Epidermal melanocyte (primary cell): ENCODE measurements around the gene SLFN5.
"Not testable (repeated sequence)": the region's sequence is repeated elsewhere in the genome, so short reads cannot be mapped to it uniquely, and the experiment has no call there.

ENCODE experiments used
- DNase-seq: peaks from one replicate; pipeline ENCODE4 v3.0.0; 2011; ENCODE audit warnings: low spot score; ENCODE audit not compliant: insufficient read length

SLFN5 gene

DNA sequence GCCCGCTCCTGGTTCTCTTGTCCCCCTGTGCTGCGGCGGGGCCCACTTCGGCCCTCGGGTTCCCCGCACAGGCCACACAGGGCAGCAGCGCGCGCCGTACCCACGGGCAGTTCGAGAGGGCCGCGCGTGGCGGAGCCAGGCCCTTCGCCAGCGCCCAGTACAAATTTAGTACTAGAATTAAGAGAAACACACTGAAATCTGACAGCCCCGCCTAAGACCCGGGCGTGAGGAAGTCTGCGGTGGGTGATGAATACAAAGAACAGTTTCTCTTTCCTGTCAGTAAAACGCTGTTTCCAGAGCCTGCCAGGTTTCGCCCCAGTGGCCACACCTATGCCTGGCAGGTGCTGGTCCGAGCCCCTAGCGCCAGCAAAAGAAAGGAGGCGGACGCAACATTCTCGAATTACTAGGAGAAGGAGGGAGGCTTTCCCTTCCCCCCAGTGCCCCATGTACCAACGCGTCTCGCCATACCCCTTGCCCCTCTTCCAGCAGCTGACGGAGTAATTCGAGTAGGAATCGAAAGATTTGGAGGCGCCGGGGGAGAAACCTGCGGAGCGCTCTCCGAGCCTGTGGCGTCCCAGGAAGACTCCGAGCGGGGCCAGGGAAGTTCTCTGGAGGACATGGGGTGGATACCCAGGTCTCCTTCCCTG lies 591 bp upstream of the SLFN5 start:
- no peak for DNase-seq

DNA sequence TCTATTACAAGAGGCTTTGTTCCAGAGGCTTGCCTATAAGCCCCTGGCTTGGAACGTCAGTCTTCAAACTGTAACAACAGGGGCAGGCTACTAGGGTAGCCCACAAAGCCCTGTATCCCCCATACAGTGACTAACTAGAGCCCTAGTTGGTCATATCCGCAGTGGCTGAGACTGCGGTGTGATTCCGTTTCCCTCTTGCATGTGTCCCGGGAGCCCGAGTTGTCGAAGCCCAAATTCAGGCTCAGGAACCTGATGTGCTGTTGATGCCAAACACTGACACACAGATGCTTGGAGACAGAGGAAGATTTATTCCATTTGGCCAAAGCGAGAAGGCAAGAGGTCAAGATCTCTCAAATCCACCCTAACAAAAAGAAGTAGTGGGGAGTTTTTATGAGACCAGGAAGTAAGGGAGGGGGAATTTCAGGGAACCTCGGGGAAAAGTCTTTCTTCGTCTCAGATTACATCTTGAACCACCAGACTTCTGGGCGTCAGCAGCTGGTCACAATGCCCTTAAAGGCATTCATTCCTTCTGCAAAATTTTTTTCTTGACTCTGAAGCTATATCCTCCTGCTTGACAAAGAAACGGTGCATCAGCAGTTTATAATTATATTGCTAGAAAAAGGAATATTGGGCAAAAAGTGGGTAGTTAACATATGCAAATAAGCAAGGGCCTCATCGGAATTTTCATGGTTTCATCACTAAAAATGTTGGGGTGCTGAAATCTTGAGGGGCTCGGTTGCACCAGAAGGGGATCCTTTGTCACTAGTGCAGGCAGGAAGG lies 879 bp downstream of the SLFN5 start:
- DNase-seq, result no peak

DNA sequence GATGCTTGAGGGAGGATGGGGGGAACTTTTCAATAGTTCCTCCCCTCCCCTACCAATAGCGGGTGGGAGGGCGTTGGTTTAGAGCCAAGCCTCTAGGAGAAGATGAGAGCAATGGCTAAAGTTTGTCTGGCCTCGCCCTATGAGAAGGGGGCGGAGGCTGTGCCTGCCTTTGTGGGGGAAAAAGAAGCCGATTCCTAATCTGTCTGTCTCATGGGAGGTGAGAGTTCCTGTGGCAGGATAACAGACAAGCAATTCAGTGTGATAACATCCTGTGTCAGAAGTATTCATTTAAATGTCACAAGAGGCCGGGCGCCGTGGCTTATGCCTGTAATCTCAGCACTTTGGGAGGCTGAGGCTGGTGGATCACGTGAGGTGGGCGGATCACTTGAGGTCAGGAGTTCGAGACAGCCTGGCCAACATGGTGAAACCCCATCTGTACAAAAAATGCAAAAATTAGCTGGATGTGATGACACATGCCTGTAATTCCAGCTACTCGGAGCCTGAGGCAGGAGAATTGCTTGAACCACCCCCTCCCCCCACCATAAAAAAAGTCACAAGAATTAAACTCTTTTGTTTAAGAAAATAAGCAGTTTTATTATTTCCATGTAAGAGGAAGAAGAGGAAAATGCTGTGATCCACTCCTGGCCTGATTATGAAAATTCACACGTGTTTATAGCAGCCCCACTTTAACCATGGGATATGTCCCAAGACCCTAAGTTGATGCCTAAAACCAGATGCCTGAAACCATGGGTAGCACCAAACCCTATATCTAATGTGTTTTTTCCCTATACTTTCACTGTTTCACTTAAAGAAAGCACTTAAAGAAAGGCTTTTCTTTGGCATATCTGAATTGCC lies 1.7 kb downstream of the SLFN5 start:
- DNase-seq, result no peak

DNA sequence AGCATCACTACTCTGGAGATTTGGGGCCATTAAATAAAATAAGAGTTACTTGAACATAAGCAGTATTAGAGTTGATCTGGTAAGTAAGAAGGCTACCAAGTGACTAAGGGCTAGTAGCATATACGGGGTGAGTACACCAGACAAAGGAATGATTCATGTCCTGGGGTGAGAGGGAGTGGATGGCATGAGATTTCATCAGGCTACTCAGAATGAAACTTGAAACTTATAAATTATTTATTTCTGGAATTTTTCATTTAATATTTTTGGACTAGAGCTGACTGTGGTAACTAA lies 2.3 kb downstream of the SLFN5 start:
- DNase-seq, result peak; percentile 54

GRCh38 chr17:35252651-35253050 lies 9.8 kb downstream of the SLFN5 start:
- no peak for DNase-seq

DNA sequence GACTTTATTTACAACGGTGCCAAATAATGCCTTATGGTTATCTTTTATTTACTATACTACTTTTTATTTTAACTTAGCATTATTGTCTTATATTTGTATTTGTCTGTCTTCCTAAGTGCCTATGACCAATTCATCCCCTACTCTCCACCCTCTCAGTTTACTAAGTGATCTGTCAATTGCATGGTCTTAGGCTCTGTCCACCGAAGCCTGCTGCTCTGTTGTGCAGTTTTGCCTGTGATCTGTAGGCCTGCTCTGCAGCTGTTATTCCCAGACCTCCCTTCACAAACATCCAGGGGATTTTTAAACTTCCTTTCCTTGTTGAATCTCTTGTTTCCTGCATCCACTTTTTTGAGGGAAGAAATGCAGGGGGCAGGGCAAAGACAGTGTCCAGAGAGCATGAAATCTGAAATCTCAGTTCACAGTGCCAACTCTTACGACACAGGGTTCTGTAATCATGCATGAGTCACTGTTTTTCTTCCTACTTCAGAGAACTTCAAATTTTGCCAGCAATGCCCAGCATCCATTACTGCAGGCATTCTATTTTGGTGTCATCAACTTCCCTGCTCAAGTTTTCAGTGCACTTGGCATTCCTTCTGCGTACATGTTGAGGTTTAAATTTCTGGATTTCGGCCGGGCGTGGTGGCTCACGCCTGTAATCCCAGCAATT lies 11.4 kb downstream of the SLFN5 start:
- no peak for DNase-seq

DNA sequence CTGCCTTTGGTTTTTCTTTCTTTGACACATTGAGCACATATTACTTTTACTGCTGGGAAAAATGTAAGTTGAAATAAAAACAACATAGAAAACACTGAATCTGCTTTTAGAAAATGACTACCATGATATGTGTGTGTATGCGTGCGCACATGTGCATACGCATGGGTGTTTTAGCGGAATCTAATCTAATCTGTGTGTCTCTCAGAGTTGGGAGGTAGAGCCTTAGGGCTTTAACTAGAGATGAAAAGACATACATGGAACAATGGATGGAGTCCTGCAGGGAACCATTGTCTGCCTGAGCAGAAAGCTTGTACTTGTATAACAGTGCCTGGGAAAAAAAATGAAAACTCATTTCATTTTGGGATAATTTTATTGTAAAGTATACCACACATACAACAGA lies 12.4 kb downstream of the SLFN5 start:
- DNase-seq, result no peak

DNA sequence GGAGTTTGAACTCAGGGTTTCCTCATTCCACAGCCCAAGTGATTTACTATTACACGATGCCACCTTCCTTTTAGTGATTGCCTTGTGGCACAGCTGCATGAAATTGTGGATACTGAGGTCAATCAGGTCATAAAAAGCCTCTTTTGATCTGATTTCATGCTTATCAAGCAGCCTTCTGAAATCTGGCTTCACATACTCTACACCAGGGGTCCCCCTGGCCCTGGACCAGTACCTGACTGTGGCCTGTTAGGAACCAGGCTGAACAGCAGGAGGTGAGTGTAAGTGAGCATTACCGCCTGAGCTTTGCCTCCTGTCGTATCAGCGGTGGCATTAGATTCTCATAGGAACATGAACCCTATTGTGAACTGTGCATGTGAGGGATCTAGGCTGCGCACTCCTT lies 13.8 kb downstream of the SLFN5 start:
- no peak for DNase-seq

GRCh38 chr17:35257208-35257659 lies 14.4 kb downstream of the SLFN5 start:
- no peak for DNase-seq

DNA sequence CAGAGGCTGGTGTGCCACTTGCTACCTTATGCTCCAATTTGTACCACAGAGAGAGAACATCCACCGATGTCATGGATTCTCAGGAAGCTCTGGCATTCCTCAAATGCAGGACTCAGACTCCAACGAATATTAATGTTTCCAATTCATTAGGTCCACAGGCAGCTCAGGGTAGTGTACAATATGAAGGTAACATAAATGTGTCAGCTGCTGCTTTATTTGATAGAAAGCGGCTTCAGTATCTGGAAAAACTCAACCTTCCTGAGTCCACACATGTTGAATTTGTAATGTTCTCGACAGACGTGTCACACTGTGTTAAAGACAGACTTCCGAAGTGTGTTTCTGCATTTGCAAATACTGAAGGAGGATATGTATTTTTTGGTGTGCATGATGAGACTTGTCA lies 16.1 kb downstream of the SLFN5 start:
- DNase-seq, result no peak

DNA sequence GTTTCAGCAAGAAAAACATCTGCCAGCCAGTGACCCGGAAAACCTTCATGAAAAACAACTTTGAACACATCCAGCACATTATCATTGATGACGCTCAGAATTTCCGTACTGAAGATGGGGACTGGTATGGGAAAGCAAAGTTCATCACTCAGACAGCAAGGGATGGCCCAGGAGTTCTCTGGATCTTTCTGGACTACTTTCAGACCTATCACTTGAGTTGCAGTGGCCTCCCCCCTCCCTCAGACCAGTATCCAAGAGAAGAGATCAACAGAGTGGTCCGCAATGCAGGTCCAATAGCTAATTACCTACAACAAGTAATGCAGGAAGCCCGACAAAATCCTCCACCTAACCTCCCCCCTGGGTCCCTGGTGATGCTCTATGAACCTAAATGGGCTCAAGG lies 22.2 kb downstream of the SLFN5 start:
- no peak for DNase-seq

DNA sequence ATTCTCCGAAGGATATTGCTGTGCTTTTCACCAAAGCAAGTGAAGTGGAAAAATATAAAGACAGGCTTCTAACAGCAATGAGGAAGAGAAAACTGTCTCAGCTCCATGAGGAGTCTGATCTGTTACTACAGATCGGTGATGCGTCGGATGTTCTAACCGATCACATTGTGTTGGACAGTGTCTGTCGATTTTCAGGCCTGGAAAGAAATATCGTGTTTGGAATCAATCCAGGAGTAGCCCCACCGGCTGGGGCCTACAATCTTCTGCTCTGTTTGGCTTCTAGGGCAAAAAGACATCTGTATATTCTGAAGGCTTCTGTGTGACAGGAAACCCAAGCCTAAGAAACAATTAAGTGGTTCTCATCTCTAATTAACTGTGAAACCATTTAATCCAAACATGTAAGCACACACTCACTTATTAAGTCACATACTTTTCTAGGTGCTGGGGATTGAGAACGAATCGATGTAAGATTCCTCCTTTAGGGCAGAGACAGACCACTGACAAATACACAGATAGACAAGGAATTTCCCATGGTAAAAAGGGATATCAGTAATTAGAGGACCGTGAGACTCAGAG lies 22.8 kb downstream of the SLFN5 start:
- no peak for DNase-seq

GRCh38 chr17:35274167-35275066 lies 31.5 kb downstream of the SLFN5 start:
- DNase-seq, result not testable (repeated sequence)

DNA sequence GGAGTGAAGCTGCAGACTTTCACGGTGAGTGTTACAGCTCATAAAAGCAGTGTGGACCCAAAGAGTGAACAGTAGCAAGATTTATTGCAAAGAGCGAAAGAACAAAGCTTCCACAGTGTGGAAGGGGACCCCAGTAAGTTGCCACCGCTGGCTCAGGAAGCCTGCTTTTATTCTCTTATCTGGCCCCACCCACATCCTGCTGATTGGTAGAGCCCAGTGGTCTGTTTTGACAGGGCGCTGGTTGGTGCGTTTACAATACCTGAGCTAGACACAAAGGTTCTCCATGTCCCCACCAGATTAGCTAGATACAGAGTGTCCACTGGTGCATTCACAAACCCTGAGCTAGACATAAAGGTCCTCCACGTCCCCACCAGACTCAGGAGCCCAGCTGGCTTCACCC lies 35.6 kb downstream of the SLFN5 start:
- DNase-seq, result not testable (repeated sequence)

DNA sequence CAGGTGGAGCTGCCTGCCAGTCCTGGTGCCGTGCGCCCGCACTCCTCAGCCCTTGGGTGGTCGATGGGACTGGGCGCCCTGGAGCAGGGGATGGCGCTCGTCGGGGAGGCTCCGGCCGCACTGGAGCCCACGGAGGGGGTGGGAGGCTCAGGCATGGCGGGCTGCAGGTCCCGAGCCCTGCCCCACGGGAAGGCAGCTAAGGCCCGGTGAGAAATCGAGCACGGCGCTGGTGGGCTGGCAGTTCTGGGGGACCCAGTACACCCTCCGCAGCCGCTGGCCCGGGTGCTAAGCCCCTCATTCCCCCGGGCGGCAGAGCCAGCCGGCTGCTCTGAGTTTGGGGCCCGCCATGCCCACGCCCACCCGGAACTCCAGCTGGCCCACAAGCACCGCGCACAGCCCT lies 36.0 kb downstream of the SLFN5 start:
- DNase-seq, result not testable (repeated sequence)

DNA sequence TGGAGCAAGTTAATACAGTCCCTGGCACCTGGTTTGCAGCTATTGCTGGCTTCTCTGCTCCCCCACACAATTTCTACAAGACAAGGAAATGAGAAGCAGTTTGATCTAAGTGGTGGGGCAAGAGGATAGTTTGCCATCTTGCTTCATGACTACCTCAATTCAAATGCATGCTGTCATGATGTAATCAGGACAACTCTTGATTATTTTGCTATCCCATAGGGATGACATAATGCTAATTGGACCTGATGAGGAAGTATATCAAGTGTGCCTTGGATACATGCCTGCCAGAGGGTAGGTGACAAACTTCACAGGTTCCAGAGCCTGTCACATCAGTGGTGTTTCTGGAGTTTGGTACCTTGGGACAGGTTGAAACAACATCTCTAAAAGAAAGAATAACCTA lies 40.9 kb downstream of the SLFN5 start:
- DNase-seq, result no peak

DNA sequence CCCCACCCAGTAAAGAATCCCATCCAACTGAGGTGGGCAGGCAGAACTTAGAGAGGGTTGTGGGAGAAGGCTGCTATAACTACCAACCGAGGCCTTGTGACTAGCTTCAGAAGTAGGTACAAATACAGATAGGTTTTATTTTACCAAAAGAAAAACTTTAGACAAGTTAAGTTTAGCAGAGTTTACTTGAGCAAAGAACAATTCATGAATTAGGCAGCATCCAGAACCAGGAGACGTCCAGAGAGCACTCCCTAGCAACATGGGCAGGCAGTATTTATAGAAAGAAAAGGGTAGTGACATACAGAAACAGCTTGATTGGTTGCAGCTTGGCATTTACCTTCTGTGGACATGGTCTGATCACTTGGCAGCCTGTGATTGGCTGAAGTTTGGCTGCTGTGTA lies 42.1 kb downstream of the SLFN5 start:
- no peak for DNase-seq

DNA sequence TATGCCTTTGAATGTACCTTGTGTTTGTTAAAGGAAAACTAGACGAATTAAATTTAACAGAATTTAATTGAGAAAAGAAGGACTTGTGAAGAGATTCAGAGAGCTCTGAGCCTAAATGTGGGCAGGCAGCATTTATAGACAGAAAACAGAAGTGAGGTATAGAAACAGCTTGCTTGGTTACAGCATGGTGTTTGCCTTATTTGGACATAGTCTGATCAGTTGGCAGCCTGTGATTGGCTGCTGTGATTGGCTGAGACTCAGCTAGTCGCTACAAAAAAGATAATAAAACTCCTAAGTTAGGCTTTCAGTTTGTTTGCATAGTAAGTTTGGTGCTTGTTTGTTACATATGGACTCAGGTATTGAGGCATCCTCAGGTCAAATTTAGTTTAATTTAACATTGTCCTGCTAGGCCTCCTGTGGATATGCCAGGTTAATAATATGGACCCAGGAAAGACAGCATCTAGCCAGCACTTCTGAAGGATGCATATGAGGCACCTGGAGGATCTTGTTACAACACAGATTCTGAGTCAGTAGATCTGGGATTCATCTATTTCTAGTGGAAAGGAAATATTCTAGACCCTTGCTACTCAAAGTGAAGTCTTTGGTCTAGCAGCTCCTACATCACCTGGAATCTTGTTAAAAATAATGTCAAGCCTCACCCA lies 43.4 kb downstream of the SLFN5 start:
- DNase-seq, result no peak

DNA sequence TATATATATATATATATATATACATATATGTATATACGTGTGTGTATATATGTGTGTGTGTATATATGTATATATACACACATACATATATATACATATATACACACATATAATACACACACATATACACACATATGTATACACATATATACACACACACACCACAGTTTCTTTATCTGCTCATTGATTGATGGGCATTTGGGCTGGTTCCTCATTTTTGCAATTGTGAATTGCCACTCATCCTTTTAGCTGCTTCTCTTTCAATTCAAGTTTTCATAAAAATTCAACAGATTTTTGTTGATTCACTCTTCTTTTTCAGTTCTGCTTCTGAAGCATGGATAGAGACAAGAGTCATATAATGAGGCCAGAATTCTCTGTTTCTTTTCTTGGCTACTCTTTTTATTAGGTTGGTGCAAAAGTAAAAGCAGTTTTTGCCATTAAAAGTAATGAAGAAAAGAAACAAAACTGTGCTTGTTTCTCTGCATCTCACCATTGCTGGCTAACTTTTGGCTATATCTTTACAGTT lies 44.5 kb downstream of the SLFN5 start:
- DNase-seq, result no peak

DNA sequence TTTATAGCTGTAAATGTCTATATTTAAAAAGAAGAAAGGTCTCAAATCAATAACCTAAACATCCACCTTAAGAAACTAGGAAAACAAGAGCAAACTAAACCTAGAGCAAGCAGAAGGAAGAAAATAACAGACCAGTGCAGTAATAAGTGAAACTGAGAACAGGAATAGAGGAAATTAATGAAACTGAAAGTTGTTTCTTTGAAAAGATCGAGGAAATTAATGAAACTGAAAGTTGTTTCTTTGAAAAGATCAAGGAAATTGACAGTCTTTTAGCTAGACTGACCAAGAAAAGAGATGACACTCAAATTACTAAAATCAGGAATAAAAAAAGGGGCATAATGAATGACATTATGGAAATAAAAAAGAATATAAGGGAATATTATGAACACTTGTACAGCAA lies 46.4 kb downstream of the SLFN5 start:
- no peak for DNase-seq
